Hematopoietic multipotent progenitor cell (in vitro differentiated cells): ENCODE measurements around the gene BRD4. TPM values are rescaled to one million over a fixed set of nuclear protein-coding genes. Genes with fewer than 3 reads are reported as not detected.

ENCODE experiments used
- DNase-seq, 3 donors: peaks; one replicate each; pipeline ENCODE4 v3.0.0-alpha.2; 2011 to 2015; ENCODE audit warnings: low read depth in 2 of 3, low spot score in 2 of 3
- total RNA-seq: library from RNA; depleted of rRNA; stranded (reverse); fragments of >200 nt; gene quantifications from one replicate; pipeline ENCODE4 v1.2.3, GENCODE V29; 2012

The BRD4 gene
- total RNA-seq, 1 donor, result 32.3 TPM

DNA sequence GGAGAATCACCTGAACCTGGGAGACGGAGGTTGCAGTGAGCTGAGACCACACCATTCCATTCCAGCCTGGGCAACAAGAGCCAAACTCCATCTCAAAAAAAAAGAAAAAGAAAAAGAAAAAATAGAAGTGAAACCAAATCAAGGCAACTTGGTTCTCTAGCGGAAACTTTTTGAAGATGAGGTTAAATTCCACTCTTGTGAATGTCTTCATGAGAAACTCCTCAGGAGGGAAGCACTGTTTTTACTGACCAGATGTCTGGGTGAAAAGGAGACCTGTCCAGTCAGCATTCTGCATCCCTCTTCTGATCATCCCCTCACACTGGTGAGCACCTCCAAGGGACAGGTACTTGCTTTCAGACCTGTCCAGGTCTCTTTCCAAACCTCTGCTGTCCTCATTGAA is 15.8 kb downstream of the BRD4 start:
- DNase-seq, result no peak

DNA sequence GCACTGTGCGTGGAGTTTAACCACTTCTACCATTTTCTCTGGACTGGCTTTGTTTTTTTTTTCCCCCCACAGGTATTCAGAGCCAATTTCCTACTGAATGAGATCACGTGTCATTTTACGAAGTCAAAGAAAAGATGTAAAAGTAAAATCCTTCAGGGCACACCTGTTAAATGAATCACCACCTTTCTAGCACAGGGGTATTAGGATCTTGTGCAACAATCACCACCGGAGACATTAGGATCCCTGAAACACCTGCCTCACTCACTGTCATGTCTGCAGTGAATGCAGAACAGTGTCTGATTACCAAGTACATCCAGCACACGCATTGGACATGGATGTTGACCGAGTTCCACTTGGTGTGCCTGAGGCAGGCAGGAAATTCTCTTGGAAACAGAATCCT is 17.2 kb downstream of the BRD4 start:
- no peak for DNase-seq

DNA sequence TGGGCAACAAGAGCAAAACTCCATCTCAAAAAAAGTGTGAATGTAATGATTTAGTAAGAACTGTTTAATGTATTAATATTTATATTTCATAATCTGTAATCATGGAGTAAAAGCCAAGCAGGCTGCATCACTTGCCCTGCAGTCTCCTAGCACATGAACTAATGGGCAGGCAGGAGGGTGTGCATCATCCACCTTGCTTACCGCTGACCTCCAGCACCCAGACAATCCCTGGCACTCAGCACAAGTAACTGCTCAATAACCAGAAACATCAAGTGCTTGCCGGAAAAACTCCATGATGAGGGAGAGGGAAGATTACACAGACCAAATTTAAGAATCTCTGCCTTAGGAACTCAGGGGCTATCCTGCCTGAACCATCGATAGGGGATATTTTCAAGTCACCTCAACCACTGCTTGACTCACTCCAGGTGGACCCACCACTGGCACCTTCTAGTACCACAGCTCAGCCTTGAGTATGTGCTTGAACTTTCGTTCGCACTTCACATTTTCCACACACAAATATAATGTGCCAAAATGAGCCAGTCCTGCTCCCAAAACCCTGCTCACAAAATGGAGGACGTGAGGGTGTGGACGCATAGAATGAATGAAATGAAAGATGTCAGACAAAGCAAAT is 18.6 kb downstream of the BRD4 start:
- no peak for DNase-seq

DNA sequence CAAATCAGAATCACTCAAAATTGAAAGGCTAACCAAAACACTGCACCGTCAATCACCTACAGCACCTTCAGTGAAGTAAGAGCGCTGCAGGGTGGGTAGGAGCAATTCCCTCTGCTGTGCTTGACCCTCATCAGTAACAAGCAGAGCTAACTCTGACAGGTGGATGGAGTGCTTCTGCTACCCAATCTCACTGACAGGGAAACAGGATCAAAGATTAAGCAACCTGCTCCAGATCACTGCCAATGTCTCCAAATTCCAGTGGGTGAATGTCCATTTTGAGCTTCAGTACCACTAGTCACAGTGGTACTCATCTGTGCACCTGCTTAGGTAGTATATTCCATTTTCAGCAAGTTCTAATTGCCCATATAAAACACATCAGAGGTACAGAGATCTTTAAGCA is 25.2 kb downstream of the BRD4 start:
- no peak for DNase-seq

DNA sequence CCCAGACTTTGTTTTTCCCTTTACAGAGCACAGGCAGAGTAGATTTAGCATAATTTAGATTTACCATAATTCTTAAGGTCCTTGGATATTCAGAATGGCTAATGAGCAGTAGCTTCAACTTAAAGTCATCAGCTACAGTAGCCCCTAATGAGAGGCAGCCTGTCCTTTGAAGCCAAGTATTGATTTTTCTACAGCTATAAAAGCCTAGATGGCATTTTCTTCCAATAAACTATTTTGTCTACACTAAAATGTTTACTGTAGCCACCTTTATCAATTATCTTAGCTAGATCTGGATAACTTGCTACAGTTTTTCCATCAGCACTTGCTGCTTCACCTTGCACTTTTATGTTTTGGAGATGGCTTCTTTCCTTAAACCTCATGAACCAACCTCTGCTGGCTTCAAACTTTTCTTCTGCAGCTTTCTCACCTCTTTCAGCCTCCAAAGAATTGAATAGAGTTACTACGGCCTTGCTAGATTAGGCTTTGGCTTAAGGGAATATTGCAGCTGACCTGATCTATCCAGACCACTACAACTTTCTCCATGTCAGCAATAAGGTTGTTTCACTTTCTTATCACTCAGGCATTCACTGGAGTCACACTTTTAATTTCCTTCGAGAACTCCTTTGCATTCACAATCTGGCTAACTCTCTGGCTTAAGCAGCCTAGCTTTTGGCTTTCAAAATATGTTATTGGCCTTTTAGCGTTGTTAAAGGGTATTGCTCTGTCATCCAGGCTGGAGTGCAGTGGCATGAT is 26.6 kb downstream of the BRD4 start:
- no peak for DNase-seq

DNA sequence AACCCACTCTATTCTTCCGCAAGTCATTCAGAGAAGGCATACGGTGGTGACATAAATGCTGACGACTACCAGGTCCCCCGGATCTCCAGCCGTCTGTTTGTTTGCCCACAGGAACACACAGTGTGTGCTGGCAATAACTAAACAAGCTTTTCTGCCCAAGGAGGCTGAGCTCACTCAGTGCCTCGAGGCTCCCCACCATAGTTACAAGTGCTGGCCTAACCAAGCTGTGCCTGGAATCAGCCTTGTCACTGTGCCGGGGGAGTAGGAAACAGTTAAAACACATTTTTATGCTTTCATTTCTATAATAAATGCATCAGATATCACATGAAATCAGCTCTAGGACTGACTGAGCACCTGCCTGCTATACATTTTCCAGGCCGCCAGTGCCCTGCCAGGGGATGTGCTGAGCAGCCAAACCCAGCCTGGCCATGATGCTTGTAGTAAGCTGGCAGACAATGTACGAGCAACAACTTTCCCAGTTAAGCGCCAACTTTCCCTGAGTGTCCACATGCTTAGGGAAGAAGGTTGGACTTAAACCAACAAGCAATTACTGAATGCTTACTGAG is 28.1 kb downstream of the BRD4 start:
- no peak for DNase-seq

DNA sequence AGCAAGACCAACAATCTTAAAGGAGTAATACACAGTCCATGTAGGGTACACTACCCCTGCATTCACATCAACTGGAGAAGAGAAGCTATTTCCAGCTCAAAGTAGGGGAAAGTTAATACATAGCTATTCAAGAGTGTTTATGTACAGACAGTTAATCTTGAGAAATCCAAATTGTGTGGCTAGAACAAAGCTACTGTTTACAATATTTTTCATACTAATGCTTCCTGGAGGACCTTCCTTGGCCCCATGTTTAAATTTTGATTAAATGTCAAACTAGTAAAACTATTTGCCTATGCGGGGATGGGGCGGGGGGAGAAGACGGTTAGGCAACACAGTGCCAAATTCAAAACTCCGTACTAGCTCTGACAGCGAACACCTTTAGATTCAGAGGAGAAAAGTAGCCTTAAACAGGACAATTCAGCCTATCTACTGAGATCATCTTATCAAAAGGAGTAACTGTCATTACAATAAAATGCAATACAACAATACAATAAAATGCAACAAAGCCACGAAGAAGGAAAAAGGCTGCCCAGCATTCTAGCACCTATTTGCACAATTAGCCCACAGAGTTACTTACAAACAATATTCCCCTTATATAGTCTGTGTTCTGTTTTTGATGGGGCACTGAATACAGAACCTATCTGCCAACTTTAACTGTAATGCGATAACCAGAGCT is 29.1 kb downstream of the BRD4 start:
- no peak for DNase-seq

DNA sequence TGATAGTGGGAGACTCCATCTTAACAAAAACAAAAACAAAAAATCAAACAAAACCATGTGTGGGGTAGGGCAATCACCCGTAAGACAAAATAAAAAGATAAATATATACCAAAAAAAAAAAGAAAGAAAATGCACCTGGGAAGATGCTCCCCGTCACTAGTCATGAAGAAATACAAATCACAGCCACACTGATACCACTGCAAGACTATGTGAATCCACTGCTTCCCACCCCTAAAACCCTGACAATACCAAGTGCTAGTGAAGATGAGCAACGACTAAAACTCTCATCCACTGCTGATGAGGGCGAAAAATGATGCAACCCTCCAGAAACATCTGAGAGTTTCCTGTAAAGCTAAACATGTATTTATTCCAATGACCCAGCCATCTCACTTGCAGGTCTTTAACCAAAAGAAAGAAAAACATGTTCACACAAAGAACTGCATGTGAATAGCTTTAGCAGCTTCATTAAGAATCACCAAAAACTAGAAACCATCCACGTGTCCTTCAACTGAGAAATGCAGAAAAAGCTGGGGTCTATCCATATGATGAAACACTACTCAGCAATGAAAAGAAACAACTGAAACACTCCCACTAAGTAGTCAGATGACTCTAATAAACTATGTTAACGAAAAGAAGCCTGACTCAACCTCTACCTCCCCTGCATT is 31.7 kb downstream of the BRD4 start:
- DNase-seq, result no peak

DNA sequence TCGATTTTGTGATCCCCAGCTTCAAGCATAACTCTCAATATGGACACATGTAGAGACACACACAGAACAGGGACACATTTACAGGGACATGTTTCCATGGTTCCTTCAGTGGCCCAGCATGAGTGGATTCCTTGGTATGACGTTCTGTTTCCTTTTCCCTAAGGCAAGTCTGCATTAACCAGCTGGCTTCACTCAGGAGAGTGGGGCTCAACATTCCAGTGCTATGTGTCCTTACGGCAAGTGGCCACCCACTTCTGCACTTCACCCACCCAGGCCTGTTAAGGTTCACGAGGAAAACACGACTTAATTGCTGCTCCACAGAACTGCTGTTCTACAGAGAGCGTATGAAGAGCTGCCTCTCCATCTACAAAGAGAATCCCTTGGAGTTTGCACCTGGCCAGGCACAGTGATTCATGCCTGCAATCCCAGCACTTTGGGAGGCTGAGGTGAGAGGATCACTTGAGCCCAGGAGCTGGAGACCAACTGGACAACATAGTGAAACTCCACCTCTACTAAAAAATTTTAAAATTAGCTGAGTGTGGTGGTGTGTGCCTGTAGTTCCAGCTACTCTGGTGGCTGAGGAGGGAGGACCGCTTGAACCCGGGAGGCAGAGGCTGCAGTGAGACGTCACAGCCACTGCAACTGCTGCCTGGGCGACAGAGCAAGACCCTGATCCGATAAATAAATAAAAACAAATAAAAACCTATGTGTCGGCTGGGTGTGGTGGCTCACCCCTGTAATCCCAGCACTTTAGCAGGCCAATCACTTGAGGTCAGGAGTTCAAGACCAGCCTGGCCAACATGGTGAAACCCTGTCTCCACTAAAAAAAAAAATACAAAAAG is 32.5 kb downstream of the BRD4 start:
- no peak for DNase-seq

DNA sequence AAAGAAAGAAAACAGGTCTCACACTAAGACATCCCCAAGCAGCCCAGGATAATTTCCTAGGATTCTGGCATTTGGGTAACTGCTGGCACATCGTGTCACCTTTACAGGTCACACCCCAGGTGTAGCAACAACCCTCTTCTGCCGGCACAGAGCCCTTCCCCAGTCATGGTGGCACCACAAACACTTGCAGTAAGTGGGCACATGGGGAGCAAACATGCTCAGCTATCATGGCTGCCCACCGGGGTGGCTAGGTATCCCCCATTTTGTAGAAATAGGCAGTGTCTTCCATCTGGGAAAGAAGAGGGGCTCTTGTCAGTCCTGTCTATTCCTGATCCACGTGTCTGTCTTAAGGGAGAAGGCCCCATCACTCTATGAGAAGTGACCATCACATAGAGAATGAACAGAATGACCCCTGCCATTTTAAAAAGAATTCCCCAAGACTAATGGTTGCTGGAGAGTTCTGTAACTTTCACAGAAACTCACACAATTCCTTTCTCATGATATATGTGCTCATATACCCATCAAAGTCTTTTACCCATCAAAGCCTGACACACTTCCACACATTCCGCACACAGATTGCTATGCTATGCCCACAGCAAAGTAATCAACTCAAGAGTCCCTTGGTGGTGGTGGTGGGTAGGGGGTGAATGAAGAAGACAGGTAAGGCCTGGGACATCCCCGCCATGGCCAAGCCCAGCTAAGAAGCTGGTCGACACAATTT is 33.3 kb downstream of the BRD4 start:
- DNase-seq, result no peak

DNA sequence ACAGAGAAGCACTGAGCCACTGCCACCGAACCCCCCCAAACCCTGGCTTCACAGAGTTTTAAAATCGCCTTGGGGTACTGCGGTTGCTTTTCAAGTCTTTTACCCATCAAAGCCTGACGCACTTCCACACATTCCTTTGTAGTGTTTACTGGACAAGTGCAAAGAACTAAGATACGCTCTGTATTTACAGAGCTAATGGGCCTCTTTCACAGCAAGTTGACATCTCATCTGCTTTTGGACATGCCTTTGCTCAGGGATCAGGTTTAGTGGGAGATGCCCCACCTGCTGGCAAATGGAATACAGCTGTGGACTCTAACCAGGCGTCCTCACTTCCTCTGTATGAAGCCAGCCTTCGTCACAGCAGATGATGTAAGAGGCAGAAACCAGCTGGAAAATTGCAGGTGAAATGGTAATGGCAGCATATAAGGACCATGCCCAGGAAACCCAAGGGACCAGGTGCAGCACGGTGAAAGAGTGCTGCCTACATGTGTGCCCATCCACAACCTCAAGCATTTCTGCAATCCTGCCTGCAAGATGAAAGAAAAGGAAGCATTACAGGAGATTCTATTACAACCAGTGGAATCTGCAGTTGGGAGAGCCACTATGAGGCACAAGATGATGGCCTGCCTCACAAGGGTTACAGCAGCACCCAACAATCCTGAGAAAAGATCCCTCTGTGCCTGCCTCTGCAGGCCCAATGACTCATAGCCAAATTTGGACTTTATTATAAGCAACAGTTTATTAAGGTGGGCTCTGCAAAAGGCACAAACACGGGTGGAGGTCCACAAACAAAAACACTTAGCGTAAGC is 34.7 kb downstream of the BRD4 start:
- peak in 2 of 3 donors; percentile 39 to 42 for DNase-seq

DNA sequence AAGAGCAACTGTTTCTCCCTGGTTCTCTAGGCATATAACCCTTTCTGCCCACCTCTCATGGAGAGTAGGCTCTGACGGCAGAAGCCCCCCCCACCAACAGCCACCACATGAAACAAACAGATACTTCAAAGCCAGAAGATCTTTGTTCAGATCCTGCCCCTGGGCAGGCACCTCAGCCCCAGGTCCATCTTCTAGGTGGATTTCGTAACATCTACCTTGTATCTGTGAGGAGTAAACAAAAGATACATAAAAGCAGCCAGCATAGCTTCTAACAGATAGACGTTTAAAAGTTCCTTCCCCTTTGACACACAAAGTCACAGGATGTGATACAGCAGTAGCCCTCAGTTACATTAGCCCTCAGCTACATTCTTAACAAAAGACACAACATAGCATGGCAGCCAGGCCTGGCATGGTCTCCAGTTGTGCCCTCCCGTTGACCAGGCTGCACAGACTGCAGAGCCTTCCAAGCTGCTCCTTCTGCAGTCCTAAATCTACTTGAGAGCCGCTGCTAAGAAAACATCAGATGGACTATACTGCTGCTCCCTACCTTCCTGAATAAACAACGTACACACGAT is 35.4 kb downstream of the BRD4 start:
- no peak for DNase-seq

DNA sequence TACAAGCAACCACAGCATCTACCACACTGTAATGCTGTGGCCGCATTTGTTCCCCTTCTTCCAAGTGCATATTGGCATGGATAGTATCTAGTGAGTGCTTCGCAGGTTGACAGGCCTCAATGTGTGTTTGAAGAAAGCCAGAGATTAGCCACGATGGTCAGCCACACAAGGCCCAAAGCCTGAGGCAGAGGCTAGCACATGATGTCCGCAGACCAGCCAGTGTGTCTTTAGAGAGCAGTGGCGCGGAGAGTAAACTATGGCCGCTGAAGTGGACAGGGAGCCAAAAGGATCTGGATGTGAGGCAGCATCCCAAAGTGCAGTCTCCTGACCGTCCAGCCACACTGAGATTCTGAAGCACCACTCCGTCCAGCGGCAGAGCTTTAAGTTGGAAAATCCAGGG is 36.0 kb downstream of the BRD4 start:
- DNase-seq, result no peak

DNA sequence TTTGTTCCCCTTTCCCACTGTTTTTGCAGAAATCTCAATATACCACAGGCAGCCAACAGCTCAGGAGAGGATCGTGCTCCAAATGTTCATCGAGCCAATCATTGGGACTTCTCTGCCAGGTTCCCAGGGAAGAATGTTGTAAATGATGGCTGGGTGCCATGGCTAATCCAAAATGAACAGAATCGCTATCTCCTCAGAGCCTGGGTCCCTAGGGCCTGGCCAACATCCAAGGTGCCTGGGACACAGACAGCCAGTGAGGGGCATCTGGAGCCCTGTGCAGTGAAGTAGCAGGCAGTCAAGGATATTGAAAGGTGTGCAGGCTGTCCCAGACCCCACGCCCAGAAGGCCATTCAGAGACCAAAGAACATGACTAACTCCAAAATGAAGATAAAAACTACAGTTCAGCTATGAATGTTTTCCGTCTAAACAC is 37.8 kb downstream of the BRD4 start:
- no peak for DNase-seq

DNA sequence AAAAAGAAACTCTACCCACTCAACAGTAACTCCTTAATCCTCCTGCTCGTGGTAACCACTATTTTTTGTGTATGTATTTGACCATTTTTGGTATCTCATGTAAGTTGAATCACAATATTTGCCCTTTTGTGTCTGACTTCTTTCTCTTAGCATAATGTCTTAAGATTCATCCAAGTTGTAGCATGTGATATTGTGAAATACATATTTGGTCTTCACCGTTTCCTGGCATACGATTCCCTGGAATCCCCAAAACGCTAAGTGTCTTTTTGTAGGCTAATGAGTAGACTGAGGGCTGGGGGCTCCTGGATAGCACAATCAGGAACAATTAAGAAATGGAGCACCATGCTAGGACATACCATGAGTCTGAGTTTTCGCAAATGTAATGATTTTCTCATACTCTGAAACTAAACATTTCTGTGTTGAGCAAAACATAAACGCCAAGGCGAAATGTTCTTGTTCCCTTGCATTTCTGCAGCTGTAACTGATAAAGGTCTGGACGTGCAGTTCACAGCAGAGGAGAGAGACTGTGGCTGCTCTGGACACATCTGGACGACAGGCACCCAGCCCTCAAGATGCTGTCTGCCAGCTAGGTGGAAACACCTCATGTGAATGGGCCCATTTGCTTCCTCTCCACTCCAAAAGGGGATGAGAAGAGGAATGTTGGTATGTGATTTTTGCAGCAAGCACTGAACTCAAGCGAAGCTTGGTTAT is 38.4 kb downstream of the BRD4 start:
- DNase-seq, result no peak

DNA sequence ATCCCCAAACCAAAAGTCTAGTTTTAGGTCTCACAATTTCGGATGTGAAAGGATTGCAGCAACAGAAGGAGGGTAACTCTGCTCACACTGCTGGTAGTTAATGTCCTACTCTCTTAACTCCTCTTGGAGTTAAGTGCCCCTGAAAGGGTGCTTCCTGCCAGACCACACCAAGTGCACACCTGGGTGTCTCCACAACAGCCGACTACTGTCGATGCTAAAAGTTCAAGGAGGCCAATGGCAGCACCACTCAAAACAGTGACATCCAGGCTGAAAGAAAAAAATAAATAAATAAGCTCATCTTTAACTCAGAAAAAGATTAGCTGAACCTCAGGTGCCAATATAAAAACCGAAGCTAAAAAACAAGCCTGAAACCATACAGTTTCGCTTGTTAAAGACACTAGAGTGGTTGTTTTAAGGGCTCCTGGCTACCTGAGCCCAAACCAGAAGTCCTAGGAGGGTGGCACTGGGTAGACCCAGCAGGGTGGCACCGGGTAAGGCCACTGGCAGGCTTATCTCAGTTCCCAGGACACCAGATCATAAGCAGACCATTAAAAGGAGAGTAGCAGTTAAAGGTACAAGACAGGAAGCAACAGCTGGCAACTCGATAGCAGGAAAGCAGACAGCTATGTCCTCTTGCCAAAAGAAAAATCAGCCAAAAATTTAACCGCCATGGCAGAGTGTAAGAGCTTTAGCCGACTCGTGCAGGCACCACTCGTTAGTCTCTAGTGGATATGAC is 39.3 kb downstream of the BRD4 start:
- peak in 2 of 3 donors; percentile 61 to 86 for DNase-seq

DNA sequence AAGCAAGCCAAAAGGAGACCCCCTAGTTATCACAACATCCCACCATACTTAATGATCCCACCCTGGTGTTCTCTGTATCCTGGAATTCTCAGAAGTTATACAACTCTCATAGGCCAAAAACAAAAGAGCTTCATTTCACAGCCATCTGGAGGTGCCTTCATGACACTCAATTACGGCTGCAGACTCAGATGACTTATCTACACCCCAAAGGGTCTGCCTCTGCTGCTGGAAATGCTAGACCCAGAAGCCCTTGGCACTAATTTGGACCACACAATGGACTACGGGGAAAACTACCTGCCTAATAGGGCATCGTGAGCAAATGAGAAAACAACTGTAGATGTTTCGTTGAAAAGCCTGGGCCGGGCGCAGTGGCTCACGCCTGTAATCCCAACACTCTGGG is 40.2 kb downstream of the BRD4 start:
- DNase-seq, result no peak
